Prostate gland (tissue), 2 donors: ENCODE data around the gene FSIP2.

Experiments
- CTCF ChIP-seq, 4 experiments: fragments of 200-600 bp in 2 of 4; fragments of 450-650 bp in 2 of 4; sonication (generic) in 2 of 4; IDR thresholded peaks; 1 replicate in 3 of 4; 2 replicates in 1 of 4; pipeline ENCODE4 v1.5.1; 2016 to 2019; ENCODE audit warnings: antibody characterized with exemption in 4 of 4, mild to moderate bottlenecking in 2 of 4, moderate library complexity in 2 of 4
- POLR2A ChIP-seq: fragments of 450-650 bp; IDR thresholded peaks from one replicate; pipeline ENCODE4 v1.6.1; 2016; ENCODE audit warnings: antibody characterized with exemption, mild to moderate bottlenecking
- POLR2AphosphoS5 ChIP-seq: sonication (generic); formaldehyde crosslinking; IDR thresholded peaks from one replicate; pipeline ENCODE4 v1.6.1; 2017; ENCODE audit warnings: antibody characterized with exemption

GRCh38 chr2:185782223-185782769 is 43.7 kb downstream of the FSIP2 start:
- TF ChIP-seq CTCF (IDR thresholded peaks at IDR 0.05): no peak
- no peak for TF ChIP-seq POLR2A
- no peak for TF ChIP-seq POLR2AphosphoS5
